NCI-H510A treated with DMSO at 0.1 percent for 48 hours (cell line): ENCODE measurements around the gene RTKN2.

ENCODE experiments used
- DNase-seq: peaks from one replicate; lab custom pipeline; 2025; lab: John Stamatoyannopoulos, UW

The RTKN2 gene

DNA sequence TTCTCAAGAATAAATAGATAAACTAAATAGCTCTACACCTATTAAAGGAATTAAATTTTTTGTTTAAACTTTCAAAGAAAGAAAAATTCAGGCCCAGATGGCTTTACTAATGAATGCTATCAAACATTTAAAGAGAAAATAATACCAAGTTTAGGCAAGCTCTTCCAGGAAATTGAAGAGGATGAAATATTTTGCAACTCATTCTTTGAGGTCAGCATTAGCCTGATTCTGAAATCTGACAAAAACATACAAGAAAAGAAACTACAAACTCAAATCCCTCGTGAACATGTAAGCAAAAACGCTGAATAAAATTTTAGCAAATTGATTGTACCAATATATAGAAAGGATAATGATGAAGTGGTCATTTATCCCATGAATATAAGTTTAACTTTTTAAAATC, 93.4 kb downstream of the RTKN2 start:
- no peak for DNase-seq

DNA sequence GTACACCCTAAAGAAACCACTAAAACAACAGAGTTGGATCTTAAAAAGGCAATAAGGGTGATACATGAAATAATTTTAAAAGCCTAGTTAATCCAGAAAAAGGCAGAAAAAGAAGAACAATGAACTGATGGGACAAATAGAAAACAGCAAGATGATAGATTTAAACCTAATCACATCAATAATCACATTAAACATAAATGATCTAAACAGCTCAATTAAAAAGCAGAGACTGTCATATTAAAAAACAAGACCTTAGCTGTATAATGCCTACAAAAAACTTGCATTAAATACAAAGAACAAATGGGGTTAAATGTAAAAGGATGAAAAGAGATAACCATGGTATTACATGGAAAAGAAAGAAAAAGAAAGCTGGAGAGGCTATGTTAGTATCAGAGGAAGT, 96.2 kb downstream of the RTKN2 start:
- DNase-seq: no peak

DNA sequence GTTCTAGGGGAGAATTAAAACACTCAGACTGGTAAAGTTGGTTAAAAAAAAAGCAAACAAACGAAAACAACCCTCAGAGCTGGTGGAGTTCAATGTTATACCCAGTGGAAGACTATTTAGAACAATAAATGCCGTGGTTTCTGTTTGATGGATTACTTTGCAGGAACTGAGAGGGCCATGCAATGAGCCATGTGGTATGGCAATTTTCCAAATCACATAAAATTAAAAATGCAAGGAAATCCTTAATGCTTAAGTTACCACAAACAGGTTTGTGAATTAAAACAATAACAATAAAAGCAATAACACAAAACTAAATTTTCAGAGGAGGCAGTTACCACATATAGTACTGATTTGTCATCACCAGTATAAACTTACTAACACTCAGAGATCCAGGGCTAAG, 96.9 kb downstream of the RTKN2 start:
- no peak for DNase-seq

DNA sequence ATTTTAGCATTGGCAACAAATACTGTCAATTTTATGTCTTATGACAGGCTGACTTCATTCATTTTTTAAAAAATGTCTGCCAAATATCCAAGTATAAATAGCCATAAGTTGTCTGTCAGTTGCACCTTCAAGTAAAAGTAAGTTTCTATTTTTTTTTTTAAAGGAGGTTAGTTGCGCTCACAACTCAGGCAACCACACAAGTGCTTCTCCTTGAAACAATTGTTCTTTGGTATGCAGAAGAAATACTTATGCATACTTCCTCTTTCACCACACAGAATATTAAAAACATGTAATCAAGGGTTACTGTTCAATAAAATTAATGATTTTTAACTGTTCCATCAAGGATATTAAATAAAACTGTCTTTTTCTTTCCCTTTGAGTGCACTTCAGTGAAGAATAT, 97.9 kb downstream of the RTKN2 start:
- DNase-seq: no peak

DNA sequence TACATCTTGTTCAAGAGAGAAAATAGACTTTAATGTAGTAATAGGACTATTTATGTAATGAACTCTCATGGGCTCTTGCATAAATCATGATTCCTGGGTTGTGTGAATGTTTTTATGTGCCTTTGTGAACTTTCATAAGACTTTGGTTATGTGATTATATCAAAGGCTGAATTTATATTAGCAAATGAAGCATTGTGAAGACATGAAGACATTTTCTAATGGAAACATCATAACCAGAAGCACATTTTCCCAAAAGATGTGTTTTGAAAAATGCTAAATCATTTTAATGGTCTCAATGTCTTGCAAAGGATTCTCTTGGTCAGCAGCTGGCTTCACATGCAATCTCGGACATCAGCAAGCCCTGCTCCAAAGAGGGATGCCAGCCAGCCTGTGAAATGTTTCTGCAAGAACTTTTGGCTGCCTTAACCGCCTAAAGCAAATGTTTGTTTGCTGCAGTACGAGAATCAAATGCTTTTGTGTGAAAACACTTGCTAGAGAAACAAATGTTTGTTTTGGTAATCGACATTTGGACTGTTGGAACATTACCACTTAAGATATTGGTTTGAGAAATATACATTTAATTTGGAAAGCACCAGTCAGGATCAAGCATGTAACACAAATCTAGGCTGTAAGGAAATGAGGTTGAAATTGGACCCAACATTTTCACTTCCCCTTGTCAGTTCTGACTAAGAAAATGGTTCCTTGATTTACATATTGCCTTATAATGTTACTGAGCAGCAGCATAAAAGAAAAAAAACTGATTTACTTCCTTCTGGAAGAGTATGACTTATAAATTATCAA, 102.1 kb downstream of the RTKN2 start:
- no peak for DNase-seq

DNA sequence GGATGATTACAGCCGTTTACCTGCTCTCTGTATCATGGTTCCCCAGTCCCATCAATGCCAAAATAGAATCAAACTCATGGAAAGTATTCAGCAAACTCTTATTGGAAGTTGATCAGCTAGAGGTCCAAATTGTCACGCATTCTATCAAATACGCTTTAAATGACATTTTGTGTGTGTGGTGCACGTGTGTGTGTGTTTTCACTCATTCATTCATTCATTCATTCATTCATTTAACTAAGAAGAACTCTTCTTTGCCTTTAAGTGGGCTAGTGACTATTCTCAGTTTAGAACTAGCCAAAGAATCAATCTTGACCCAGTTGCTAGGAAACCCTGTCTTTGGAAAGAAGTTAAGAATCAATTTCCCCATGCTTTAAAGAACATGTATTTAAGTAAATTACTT, 102.8 kb downstream of the RTKN2 start:
- DNase-seq: no peak

DNA sequence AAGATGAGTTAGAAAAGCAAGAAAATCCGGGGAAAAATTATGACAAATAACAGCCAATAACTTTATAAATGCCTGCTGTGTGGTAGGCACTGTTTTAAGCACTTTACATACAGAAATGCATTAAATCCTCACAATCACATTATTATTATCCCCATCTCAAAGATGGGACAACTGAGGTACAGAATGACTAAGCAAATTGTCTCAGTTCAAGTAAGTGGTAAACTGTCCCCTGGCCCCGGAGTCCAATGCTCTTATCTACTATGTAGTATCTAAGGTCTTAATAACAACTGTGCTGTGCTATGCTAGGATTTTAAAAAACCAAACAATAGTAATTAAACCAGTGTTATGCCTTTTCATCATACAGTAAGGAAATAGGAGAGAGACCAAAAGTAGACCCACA, 105.6 kb downstream of the RTKN2 start:
- no peak for DNase-seq

DNA sequence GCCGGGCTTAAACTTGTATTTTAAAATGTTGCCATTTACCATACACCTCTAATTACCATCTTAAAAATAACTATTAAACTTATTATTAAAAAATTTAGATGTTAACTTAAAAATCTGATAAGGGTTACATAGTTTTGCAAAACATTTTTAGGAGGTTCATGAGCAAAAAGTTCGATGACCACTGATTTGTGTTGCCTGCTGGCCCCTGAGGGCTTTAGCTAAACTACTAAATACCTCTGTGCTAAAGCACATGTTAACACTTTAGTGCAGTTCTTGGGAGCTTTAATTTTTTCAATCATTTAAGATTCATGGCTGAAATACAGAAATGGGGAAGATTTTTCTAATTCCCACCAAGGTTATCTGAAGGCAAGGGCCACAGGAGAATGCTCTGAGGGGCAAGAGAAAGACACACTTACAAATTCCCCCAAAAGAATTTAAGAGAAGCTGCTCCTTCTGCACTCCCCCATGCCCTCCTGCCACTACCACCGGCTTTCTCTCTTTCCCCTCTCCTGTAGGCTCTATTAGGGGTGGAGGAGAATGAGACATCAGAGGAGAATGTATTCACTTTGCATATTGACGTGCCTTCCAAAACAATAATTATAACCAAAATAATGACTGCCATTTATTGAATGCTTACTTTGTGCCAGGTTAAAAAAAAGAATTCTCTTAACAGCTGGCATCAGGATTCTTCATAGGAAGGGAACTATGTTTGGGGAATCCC, 106.2 kb downstream of the RTKN2 start:
- DNase-seq: no peak

DNA sequence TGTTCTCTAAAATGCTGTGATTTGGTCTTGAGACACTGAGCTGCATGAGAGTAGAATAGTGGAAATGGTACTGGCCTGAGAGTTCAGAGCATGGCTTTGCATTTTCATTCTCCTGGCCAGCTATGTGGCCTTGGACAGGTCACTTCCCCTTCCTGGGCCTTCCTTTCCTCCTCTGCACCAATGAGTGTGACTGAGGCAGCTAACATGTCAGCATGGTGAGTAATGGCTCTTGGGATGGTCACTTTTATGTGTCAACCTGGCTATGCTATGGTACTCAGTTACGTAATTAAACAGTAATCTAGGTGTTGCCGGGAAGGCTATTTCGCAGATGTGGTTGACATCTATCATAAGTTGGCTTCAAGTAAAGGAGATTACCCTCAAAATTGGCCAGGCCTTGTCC, 109.3 kb downstream of the RTKN2 start:
- no peak for DNase-seq

DNA sequence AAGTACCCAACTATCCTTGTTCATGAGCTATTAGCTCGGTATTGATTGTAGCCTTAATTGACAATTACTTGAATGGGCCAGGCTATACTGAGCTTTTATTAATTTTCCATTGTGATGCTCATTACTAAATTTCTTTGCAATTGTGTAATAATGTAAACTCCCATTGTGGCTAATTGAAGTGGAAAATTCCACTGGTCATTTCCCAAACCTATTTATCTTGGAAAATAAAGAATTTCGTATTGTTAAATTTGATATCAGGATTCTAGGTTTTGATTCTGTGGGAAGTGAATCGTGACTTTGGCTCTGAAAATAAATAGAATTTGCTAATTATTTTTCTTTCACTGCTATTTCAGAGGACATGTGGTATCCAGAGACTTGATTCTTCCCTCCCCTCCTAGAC, 111.0 kb downstream of the RTKN2 start:
- no peak for DNase-seq

DNA sequence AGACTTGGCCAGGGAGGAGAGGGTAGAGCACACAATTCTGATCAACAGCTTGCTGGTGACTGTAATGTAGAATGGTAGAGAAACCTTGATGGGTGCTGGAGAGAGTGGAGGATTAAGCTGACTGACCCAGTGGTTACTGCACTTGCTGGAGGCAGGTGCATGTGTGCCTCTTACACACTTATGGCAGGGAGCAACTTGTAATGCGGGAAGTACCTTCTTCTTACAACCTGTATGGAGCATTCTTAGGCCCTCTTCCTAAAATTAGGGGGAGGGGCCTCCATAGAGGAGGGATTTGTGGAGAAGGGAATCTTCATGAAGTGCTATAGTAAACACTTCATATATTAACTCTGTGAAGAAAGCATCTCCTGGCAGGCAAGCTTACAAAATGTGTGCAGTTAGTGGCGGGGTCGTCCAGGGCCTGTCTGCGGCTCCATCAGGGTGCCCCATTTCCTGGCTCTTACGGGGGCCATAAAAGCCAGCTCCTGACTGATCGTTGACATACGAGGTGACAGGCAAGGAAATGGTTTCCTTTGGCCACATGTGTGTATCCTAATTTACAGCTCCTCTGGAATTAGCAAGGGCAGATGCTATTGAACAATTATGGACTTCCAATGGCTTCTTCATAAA, 113.5 kb downstream of the RTKN2 start:
- no peak for DNase-seq

DNA sequence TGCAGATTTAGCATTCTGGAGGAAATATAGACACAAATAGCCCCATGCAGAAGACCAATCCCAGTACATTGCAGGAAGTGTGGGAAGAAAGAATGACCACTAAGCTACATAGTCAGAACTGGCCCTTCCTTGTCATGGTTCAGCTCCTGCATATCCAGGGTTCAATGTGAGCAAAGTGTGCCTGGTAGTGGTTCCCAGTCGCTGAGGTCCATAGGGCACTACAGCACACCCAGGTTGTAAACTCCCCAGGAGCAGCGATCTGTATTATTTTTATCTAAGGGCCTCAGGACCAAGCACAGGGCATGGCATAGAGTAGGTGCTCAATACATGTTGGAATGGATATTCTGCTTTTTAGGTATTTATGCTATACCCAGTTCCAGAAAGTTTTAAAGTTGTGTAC, 114.4 kb downstream of the RTKN2 start:
- DNase-seq: no peak

DNA sequence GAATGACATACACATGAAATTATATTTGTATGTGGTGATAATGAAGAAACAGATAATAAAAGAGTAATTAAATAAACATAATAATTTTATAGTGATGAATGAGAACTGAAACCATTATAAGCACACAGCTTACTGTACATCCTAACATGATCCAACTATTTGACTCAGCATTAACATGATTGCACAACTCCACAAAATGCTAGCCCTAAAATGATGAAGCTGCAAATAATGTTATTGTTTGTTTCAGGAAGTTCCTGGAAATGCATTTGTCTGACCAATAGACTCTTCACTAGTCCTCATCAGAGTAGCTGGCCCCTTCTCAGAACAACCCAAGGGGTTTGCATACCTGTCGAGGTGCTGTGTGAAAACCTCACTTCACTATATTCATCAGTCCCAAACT, 115.5 kb downstream of the RTKN2 start:
- DNase-seq: no peak

DNA sequence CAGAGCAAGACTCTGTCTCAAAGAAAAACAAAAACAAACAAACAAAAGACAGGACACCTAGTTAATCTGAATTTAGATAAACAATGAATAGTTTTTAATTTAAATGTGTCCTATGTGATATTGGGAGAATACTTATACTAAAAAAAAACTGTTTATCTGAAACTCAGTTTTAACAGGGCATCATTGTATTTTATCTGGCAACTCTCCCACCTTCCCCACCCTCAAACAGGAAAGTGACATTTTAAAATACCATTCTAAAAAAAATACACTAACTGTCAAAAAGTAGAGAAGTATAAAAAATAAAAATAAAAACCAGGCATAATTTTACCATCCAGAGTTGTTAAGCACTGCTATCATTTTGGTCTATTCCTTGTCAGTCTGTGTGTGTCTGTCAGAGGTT, 119.0 kb downstream of the RTKN2 start:
- DNase-seq: no peak

DNA sequence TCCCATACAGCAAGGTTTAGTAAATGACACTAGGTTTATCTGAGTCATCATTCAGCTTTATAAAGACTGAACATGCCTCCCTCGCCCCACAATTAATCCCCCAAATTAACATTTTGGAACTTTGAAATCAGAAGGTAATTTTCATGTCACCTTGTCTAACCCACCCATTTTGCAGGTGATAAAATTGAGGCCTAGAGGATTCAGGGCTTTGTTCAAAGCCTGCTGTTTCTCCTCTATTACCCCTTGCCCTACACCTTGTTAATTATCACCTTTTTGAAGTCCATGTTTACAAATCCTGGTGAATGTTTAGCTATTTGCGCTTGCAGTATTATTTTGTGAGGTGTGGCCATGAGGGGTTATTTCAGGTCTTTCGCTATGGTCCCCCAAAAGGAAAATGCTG, 120.5 kb downstream of the RTKN2 start:
- no peak for DNase-seq

DNA sequence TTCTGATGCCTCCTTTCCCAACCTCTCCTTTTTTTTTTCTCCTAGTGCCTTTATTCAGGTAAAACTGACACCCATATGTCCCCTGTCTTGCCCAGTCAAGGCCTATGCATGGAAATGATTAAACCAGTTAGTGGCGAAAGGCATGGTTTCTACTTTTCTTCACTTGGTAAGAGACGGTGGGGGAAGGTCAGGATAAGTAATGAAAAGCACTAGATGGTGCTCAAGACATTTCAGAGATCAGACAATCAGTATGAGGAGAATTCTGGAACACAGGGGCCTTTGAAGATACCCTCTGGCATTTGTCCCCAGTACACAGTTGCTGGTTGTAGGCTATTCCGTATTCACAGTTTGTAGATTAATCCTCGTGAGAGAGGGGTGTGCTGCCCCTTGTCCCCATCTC, 121.2 kb downstream of the RTKN2 start:
- DNase-seq: no peak

DNA sequence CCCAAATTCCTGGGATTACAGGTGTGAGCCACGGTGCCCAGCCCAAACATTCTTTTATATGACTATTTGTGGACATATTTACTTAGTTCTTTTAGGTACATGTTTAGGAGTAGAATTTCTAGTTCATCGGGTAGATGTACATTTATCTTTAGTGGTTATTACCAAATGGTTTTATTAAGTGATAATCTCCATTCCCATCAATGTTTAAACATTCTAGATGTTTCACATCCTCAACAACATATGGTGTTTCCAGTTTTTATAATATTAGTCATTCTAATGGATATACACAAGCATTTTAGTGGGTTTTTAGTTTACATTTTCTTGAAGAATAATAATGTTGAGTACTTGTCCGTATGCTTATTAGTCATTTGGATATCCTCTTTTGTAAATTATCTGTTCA, 131.7 kb downstream of the RTKN2 start:
- no peak for DNase-seq

DNA sequence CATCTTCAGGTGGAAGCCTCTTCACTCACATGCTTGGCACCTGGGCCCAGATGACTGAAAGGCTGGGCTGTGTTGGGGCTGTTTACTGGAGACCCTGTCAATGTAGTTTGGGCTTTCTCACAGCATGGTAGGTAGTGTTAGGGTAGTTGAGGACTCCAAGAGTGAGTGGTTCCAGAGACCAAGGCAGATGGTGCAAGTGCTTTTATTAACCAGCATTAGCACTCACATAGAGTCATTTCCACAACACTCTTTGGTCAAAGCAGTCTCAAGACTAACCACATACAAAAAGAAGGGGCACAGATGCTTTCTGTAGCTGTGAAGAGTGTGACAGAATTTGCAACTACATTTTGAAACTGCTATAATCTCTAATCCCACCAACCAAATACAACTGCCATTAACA, 135.0 kb downstream of the RTKN2 start:
- DNase-seq: no peak
